ENCODE measurements around the gene GPC5. TPM values are rescaled to one million over a fixed set of nuclear protein-coding genes. Genes with fewer than 3 reads are reported as not detected.

GPC5 gene
- total and polyA plus RNA-seq, 2 of the 13 experiments (the other 11 are each of a cell fraction or from before 2014, with no cell fraction given): 0.02 to 0.07 TPM

- BruUV-seq (replicated peaks): no TSS peak
- H2AFZ ChIP-seq (ENCODE audit: low read length): no peak overlapping the region
- FAIRE-seq: no peak
- no peaks in the 10 kb centered on the region for H3K36me3 ChIP-seq (replicated peaks in 1 of 2; ENCODE audit: control insufficient read depth in 1 of 2, insufficient read depth in 2 of 2, low read length in 2 of 2)
- H3K79me2 ChIP-seq (ENCODE audit: insufficient read depth, low read length): no peaks in the 10 kb centered on the region
- no peak for DNase-seq (ENCODE audit: low spot score)
- POLR2A ChIA-PET: no interaction called here
- H3K4me3 ChIP-seq (replicated peaks in 1 of 3; ENCODE audit: insufficient read depth in 1 of 3, low read depth in 2 of 3, low read length in 3 of 3): no peak overlapping the region
- H3K4me1 ChIP-seq (ENCODE audit: insufficient read depth, low read length): no peaks in the 10 kb centered on the region
- H3K9ac ChIP-seq (ENCODE audit: insufficient read depth, low read depth, low read length): no peak overlapping the region
- in situ Hi-C loops (cut with HindIII; ENCODE audit: extremely low pct_ligation_motif_present, low pct_unique_long_range_greater_than_20kb): no loop called here
- H3K9me3 ChIP-seq (ENCODE audit: low read length): no peaks in the 10 kb centered on the region
- no peak for ATAC-seq
- CTCF ChIA-PET (ENCODE audit: low intra/inter-chr PET ratio, low total read pairs): no interaction called here
- intact Hi-C loops (cut with micrococcal nuclease; ENCODE audit: unreplicated experiment): no loop called here
- no peak overlapping the region for H3K4me2 ChIP-seq (ENCODE audit: low read depth, low read length)
- no peaks in the 10 kb centered on the region for H4K20me1 ChIP-seq (ENCODE audit: insufficient read depth, low read length)
- TF ChIP-seq NR2F6 (IDR thresholded peaks at IDR 0.05) (no peak), NR2F6 (CRISPR knock-in tag; IDR thresholded peaks at IDR 0.05) (no peak), NR1H2 (CRISPR knock-in tag; IDR thresholded peaks at IDR 0.05; ENCODE audit: borderline replicate concordance, low read depth) (no peak), GATA4 (IDR thresholded peaks at IDR 0.05; ENCODE audit: borderline replicate concordance, low read depth) (no peak), KAT8 (CRISPR knock-in tag; IDR thresholded peaks at IDR 0.05) (no peak), ZFP37 (CRISPR knock-in tag; IDR thresholded peaks at IDR 0.05; ENCODE audit: borderline replicate concordance) (no peak), ZNF776 (CRISPR knock-in tag; IDR thresholded peaks at IDR 0.05) (no peak), TFDP1 (CRISPR knock-in tag; IDR thresholded peaks at IDR 0.05; ENCODE audit: borderline replicate concordance) (no peak), HIC2 (CRISPR knock-in tag; IDR thresholded peaks at IDR 0.05; ENCODE audit: low read depth) (no peak), ZNF546 (CRISPR knock-in tag; conservative IDR thresholded peaks at IDR 0.05) (no peak), ZNF432 (CRISPR knock-in tag; IDR thresholded peaks at IDR 0.05; ENCODE audit: borderline replicate concordance) (no peak), ZNF615 (CRISPR knock-in tag; IDR thresholded peaks at IDR 0.05; ENCODE audit: borderline replicate concordance) (no peak), SAFB2 (CRISPR knock-in tag; IDR thresholded peaks at IDR 0.05; ENCODE audit: borderline replicate concordance, low read depth) (no peak)
- no peak overlapping the region for H3K27ac ChIP-seq (ENCODE audit: extremely low read length, insufficient read depth, low read length)
- H3K27me3 ChIP-seq (ENCODE audit: control insufficient read depth in 1 of 2, insufficient read depth in 2 of 2, low read length in 2 of 2): no peaks in the 10 kb centered on the region; a peak in 1 of 5 replicates
Measured at GRCh38 chr13:92491839-92492238, 1093.4 kb downstream of the GPC5 start.

Measured in HepG2 (cell line).